ENCODE measurements around the gene CENPM.
A peak's percentile ranks its signal among the peaks of the same experiment; 100 is the strongest.
"Not testable (repeated sequence)": the region's sequence is repeated elsewhere in the genome, so short reads cannot be mapped to it uniquely, and the experiment has no call there.

CENPM gene

DNA sequence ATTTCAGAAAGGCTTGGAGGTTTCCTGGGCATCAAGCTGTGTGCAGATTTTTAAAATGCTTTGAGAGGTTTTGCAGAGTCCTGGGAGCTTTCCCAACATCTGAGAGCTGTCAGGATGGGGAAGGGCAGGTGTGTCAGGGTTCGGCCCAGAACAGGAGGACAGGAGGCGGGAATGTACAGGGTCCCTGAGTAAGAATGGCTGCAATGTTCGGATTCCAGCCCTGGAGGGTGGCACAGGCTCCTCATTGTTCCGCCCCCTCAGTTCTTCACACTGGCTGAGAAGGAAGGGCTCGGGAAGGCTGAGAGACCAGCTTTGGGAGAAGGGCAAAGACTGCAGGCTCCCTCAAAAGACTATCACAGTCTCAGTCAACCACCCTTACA, 17.1 kb upstream of the CENPM start:
- DNase-seq, result no peak

DNA sequence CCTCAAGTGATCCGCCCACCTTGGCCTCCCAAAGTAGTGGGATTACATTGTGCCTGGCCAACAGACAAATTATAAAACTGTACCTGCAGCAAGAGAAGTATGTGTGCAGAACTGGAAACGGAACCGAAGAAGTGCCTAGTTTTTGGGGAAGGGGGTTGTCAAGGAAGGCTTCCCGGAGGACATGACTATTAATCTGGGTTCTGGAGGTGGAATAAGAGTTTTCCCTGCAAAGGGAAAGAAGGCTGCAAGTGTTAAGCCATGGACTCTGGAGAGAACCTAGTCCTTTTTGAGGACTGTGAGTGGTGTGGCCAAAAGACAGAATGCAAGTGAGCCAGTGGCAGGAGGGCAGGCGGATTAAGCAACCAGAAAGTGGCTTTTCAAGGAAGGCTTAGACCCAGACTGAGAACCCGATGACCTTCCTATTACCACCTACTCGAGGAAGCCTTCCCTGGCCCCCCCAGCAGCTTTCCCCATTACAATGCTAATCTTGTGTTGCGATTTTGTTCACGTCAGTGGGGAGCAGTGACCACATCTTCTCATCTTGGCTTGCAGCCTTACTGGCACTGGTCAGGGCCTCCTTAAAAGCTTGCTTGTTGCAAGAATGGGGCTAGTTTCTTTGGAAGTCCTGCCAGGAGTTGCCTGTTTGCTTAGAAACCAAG, 16.6 kb upstream of the CENPM start:
- DNase-seq, result no peak

DNA sequence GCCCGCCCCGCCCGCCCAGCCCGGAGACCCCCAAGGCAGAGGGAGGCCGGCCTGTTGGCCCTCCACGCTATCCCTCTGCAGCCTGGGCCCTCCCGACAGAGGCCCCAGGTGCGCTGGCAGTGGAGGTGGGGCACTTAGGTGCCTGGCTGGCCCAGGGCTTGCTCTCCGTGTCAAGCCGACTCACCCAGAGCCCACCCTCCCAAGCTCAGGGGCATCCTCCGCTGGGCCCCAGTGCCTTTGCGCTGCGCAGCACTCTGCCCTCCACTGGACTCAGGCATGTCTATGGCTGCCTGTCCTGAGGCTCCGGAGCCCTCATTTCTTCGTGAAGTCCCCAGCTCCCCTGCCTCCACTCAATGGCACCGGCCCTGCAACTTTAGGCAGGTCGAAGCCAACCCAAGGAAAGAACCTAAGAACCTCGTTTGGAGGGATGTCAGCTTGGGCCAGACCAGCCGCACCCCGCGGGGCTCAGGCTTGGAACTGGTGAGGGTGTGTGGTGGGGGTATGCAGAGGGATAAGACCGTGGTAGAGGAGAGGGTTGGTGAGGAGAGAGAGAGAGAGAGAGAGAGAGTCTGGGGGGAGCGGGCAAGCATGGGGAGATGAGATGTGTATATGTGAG, 11.1 kb upstream of the CENPM start:
- DNase-seq, result no peak

GRCh38 chr22:41952713-41953112, 5.8 kb upstream of the CENPM start:
- DNase-seq, result no peak

DNA sequence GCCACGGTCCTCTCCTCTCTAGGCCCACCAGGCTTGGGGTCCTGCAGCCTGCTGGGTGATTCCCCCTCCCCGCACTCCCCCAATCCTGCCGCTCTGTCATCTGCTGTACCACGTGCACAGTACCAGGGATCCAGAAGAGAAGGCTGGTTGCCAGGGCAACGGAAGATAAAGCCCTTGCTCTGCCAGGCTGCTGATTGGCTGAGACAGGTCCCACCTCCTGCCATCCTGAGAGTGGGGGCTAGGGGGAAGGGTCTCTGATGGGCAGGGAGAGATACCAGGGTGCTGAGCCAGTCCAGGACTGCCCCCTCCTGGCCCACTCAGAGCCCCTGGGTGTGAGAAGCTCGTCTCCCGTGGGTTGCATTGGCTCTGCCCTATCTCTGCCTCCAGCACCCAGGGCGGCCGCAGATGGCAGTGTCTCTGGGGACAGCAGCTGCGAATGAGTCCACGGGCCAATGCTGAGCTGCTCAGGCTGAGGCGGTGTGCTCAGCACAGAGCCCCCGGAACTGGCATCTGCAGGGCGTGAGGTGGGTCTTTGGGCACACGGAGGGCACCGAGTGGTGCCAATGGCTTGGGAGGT, 5.0 kb upstream of the CENPM start, which contains the start of gene SMIM45:
Gene SMIM45, plus strand, starts transcription at position 253 of the 577 bp plus-strand sequence.
- no peak for DNase-seq

GRCh38 chr22:41949297-41949965, 2.5 kb upstream of the CENPM start:
- DNase-seq, result no peak

GRCh38 chr22:41948928-41949296, 2.0 kb upstream of the CENPM start:
- not testable (repeated sequence) for DNase-seq

- DNase-seq, result no peak
Observed at GRCh38 chr22:41948142-41948541, 1.2 kb upstream of the CENPM start.

DNA sequence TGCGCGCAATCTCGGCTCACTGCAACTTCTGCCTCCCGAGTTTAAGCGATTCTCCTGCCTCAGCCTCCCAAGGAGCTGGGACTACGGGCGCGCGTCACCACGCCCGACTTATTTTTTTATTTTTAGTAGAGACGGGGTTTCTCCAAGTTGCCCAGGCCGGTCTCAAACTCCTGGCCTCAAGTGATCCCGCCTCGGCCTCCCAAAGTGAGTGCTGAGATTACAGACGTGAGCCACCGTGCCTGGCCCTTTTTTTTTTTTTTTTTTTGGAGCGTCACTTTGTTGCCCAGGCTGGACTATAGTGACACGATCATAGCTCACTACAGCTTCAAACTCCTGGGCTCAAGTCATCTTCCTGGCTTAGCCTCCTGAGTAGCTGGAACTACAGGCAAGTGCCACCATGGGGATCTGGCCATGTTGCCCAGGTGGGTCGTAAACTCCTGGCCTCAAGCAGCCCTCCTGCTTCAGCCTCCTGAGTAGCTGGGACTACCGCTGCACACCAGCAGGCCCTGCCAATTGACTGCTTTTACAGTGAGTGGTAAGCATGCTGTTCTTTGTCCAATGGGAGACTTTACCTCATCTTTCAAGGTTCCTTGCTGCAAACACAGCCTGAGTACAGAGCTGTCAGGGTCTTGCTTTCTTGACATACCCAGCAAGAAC, 600 bp upstream of the CENPM start:
- no peak for DNase-seq

DNA sequence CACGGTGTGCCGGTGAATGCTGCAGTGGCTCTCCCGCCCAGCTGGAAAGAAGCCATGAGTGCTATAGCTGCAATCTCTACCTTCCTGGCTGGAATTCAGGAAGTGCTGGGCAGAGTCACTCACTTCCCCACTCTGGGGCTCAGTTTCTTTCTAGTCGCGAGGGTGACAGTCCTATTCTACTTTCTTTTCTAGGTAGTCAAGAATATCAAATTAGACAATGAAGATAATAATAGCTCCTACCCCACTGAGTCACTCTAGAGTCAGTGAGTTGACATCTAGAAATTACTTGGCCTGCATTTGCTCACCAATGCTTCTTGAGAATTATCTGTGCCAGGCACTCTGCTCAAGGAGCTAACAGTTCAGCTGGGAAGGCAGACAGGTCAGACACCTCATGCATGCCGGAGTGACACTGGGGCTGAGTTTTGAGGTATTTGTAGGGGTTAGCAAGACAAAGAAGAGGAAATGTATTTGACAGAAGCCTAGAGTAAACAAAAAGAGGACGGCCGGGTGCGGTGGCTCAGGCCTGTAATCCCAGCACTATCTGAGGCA, 3.2 kb downstream of the CENPM start:
- DNase-seq, result no peak

GRCh38 chr22:41940832-41941765, 5.9 kb downstream of the CENPM start:
- DNase-seq, result peak; percentile 48

DNA sequence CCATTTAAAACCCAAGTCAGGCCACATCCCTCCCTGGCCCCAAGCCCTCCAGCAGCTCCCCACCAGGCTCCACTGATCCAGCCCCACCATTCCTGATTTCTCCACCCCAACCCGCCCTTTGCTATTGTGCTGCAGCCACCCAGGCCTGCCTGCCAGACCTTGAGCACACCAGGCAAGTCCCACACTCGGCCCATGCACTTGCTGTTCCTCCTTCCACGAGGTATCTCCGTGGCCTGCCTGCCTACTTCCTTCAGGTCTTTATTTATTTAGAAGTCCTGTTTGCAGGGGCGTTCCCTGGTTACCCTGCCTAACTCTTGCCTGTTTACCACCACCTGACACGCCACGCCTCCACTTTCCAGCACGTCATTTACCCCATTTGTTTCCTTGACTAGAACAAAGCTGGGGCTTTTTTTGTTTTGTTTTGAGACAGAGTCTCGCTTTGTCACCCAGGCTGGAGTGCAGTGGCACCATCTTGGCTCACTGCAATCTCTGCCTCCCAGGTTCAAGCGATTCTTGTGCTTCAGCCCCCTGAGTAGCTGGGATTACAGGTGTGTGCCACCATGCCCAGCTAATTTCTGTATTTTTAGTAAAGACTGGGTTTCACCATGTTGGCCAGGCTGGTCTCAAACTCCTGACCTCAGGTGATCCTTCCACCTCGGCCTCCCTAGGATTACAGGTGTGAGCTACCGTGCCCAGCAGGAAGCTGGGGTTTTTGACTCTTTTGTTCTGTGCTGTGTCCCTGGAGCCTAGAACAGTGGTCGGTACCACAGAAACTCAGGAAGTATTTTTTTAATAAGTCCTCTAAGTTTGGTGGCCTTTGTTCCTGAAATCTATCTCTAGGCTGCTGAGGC, 6.7 kb downstream of the CENPM start:
- peak; percentile 93 for DNase-seq

- no peak for DNase-seq
Observed at GRCh38 chr22:41936894-41937169, 10.1 kb downstream of the CENPM start.

DNA sequence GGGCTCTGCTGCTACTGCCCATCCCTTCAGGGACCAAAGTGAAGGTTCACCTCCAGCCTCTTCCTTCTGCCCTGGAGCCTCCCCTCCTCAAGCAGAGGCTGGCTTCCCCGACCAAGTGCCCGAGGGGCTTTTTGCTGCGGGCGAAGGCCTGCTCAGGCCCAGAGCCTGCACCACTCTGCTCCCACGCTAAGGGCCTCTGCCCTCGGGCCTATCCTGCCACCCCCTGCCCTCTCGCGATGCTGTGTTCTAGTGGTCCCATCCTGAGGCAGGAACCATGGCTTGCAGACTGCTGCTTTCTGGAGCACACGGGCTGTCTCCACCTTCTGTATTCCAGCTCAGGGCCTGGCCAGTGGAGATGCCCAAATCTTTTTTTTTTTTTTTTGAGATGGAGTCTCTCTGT, 11.4 kb downstream of the CENPM start:
- no peak for DNase-seq

- no peak for DNase-seq
Observed at GRCh38 chr22:41935015-41935351, 12.0 kb downstream of the CENPM start.

DNA sequence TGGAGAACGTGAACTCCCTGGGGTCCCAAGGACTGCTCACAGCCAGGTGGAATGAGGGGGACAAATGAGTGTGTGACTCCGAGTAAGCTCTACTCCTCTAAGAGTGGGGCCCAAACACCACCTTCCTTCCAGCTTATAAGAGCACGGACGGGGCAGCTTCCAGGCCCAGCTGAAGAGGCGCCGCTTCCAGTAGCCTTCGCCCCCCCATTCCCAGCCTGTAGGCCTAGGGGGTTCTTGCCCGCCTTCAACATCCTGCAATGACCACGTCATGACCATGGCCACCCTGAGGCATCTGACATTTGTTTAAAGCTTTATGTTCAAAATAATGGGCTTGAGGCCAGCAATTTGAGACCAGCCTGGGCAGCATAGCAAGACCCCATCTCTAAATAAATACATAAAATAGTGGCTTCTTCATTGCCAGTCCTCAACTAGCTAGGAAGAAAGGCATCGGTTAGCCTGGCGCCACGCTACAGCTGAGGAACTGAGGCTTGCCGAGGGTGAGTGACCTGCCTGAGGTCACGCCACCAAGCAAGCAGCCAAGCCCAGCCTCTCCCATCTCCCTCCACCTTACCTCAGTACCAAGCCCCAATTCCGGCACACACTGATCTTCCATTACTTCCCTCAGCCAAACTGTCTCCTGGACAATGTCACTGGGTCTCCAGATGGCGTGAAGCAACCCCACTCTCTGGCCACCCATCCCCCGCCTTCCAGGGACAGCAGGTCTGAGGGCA, 12.5 kb downstream of the CENPM start:
- no peak for DNase-seq

DNA sequence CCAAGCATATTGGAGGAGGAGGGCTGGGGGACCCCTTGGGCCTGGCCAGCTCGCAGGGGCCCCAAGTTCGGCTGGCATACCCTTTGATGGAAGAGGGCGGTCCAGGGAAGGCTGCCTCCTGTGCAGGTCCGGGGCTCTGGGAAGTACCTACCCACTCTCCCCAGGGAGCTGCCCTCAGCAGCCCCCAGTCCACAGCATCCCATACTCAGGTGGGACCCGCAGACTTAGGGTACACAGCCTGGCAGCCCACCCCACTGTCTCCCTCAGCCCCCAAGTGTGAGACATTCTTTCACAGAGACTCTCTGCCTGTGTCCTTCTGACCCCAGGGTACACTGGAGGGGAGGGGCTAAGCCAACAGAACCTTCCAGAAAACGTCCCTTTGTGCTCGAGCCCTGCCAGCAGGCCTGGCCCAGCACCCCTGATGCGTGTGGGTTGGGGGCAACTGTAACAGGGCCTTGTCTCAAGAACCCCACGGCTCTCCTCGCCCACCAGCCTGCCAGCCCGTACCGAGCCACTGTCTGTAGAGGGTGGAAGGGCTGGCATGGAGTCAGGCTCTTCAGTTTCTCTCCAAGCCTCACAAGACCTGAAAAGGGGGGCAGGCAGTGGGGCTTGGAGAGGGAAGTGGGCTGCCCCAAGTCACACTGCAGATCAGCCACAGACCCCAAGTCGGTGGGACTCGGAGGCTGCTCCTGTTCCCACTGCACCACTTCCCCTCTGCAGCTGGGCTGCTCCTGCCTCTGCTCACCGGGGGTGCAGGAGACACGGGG, 13.4 kb downstream of the CENPM start:
- no peak for DNase-seq

DNA sequence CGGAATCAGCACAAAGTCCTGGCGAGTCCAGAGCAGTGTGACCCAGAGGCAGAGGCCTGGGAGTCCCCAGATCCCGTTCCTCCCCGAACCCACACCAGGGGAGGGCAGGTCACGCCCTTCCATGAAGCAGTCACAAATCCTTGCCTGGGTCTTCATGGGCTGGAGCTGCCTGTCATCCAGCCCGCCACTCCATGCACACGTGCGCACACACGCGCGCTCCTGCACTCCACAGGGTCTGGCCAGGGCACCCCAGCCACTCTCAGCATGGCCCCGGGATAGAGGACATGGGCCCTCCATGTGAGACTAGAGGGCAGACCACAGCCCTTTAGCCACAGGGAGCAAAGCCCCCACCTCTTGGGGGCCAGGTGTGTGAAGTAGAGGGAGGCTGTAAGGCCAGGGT, 14.6 kb downstream of the CENPM start:
- no peak for DNase-seq

- no peak for DNase-seq
Observed at GRCh38 chr22:41931701-41932269, 15.2 kb downstream of the CENPM start.

GRCh38 chr22:41929418-41929810, 17.5 kb downstream of the CENPM start:
- peak; percentile 62 for DNase-seq
